ENCODE data around the gene IL17RB.

Gene IL17RB

DNA sequence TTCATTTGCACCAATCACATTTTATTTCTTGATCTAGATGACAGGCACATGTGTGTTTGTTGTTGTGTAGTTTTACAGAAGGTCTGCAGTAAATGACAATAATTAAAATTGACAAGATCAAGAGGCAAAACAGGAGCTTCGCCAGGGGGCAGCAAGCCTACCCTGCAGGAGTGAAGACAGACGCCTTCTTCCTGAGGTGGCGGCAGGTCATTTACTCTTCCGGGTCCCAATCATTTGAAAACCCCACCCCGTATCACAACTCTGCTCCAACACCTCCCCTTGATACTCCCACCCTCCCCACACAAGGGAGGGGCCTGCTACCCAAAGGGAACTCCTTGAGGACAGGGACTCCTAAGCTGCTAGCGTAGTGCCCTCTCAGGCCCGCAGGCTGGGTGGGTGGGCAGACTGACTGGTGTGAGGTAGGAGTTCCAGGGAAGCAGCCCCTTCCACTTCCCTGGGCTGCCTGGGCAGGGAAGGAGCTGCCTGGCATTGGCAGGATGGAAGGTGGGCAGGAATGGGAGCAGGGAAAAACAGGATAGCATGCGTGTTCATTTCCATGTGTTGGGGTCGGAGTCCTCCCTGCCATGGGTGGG lies 13.2 kb upstream of the IL17RB start:
- DNase-seq, result no peak

- DNase-seq, result no peak
Observed at GRCh38 chr3:53833700-53834099, 12.7 kb upstream of the IL17RB start.

DNA sequence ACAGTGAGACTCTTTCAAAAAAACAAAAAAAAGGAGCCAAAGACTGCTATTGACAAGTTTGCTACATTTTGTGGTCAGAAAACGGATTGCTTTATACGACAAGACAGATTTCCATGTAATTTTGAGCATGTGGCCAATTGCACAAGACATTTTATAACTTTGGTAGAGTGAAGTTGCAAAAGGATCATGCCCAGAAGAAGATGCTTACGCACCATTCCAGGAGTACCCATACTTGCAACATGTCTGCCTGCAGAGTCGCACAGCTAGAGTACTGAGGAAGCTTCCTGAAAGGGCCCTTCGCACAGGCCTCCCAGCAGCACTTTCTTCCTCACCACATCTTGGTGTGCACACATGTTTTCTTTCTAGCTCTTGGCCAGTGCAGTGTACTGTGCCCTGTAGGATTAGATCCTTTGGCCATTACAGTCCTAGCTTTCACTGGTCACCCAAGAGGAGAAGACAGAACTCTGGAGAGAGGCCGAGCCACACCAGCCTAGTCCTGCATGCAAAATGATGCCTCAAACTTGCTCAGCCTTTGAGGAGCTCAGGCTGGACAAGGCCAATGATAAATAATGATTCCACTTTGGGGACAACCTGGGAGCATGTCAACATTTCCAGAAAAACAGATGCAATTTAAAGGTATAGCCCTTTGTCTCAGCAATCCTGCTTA lies 11.8 kb upstream of the IL17RB start:
- no peak for DNase-seq

DNA sequence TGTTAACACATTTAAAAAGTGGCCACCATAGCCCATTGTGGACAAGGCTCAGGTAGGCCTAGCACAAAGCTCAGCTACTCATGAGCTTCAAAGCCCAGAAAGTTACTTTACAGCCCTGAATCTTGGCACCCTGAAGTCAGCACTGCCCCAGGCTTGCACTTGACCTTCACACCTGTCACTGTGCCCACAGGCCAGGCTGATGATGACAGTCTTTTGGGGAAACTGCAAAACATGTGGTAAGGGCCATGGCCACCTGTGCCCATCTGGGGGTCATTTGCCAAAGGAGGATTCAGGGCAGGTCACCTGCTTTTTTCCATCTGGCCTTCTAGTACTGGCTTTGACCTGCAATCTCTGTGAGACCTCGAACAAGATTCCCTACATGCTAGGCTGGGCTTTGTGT lies 11.1 kb upstream of the IL17RB start:
- no peak for DNase-seq

GRCh38 chr3:53836084-53836872 lies 10.1 kb upstream of the IL17RB start:
- no peak for DNase-seq

DNA sequence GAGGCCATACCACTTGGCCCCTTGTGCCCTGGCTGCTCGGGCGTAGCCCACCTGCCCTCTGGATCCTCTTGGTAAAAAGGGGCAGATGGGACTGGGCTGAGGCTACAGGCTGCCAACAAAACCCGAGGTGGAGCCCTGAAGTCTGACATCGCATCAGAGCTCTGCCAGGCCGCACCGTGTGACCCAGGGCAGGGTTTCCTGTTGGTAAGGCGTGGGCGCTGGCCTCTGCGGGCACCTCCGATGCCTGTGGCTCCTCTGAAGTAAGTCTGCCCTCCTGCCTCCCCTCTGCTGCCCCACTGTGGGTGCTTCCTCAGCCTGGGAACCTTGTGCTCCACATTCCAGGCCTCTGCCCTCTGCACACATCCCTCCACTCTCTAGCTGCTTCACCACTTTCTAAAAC lies 9.0 kb upstream of the IL17RB start:
- no peak for DNase-seq

GRCh38 chr3:53841296-53841695 lies 5.1 kb upstream of the IL17RB start:
- no peak for DNase-seq

DNA sequence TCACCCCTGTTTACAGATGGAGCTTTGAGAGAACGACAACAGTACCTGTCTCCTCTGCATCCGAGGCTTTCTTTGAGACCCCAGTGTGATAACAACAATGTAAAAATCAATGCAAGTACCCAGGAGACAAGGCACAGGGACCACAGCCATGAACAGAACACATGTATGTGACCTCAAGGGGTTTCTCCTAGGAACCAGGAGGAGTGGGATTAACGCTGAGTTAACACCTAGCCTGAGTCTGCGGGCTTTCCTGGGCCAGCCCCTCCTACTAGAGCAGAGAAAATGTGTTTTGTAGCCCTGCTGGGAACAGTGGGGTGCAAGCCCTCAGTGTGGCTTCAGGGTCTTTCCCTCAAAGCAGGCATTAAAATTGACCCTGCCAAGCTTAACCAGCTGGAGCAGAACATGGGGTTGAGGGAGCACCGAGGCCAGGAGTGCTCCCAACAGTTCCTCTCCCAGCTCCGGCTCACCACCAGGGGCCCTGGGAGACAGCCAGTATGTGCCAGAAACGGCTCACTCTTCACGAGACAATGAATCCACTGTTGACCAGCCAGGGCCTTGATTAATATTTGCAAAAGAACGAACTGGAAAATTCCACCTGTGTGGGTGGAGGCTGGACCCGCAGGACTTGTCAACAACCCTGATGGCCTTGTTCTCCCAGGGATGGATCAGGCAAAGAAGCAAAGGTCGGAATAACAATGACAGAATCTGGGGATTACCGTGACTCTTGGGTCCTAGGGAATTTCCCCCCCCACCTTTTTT lies 3.8 kb upstream of the IL17RB start:
- peak; percentile 65 for DNase-seq

GRCh38 chr3:53843195-53844177 lies 2.9 kb upstream of the IL17RB start:
- no peak for DNase-seq

GRCh38 chr3:53844262-53845102 lies 1.9 kb upstream of the IL17RB start:
- no peak for DNase-seq

DNA sequence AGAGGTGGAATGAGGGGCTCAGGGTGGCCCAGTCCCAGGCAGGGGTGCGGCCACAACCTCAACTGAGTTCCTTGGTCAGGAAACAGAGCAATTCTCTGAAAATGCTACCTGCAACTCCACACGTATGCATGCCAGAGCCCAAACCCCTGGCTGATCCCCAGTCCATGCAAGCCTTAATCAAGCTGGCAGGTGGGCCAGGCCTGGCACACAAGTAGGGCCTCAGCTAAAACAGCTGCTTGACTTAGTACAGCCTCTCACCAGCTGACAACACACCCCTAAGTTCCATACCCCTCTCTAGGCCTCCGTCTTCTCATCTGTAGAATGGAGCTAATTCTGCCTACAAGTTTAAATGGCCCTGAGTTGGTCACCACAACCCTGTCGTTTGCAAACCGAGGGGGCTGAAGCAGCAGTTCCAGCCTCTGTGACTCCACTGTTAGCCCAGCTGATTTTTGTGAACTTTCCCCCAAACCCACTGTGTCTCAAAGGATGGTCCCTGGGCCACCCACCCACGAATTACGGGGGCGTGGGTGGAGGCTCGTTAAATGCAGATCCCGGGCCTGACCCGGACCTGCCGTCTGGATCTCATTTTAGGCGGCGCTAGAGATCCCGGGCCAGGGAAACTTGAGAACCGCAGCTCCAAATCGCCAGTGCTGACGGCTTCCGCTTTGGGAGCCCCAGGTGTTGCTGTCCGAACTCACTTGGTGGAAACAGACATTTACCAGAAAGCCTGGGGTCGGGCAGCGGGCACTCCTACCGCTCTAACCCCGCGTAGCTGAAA lies 1.1 kb upstream of the IL17RB start:
- DNase-seq, result peak; percentile 79

DNA sequence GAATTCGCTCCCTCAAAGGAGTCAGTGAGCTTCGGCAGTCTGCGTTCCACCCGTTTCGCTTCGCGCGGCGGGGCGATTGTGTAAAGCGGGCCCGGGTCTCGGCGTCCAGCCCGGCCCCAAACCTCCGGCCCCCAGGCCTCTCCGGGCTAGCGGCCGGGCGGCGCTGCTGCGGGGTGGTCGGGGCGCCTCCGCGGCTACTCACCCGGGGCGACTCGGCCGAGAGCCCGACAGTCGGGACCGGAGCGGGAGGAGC lies 561 bp upstream of the IL17RB start:
- DNase-seq, result no peak

DNA sequence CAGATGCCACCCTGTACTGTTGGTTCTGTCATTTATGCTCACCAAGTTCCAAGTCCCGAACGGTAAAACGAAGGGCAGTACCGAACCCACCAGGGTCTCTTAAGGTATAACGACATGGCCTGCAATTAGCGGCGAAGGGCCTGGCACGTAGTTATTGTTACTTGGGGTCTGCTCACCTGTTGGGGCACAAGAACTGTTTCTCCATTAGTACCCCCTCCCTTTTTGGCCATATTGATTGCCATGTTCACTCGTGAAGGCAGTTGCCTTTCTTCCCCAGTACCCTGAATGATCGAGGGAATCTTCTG lies 435 bp downstream of the IL17RB start:
- DNase-seq, result no peak

GRCh38 chr3:53849916-53850315 lies 3.5 kb downstream of the IL17RB start:
- DNase-seq, result no peak

- peak; percentile 39 for DNase-seq
Observed at GRCh38 chr3:53850895-53851294, 4.5 kb downstream of the IL17RB start.

DNA sequence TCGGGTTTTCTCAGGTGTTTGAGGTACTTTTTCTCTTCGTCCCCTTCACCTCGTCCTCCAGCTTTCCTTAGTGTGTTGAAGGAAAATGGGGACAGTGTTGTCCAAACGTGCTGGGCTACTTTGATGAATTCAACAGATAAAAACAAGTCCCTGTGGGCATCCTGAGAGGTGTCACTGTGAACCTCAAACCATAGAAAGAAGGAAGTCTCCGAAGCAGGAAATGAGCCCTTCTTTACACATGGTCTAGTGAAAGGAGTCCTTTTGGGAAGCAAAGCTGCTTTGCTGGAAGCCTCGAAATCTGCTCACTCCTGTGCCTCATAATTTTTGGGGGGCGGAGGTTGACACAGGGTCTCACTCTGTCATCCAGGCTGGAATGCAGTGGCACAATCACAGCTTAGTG lies 10.6 kb downstream of the IL17RB start:
- DNase-seq, result no peak

DNA sequence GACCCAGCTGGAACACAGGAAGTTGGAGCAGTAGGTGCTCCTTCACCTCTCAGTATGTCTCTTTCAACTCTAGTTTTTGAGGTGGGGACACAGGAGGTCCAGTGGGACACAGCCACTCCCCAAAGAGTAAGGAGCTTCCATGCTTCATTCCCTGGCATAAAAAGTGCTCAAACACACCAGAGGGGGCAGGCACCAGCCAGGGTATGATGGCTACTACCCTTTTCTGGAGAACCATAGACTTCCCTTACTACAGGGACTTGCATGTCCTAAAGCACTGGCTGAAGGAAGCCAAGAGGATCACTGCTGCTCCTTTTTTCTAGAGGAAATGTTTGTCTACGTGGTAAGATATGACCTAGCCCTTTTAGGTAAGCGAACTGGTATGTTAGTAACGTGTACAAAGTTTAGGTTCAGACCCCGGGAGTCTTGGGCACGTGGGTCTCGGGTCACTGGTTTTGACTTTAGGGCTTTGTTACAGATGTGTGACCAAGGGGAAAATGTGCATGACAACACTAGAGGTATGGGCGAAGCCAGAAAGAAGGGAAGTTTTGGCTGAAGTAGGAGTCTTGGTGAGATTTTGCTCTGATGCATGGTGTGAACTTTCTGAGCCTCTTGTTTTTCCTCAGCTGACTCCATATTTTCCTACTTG lies 11.9 kb downstream of the IL17RB start:
- DNase-seq, result peak; percentile 16

GRCh38 chr3:53859178-53859577 lies 12.8 kb downstream of the IL17RB start:
- DNase-seq, result no peak

DNA sequence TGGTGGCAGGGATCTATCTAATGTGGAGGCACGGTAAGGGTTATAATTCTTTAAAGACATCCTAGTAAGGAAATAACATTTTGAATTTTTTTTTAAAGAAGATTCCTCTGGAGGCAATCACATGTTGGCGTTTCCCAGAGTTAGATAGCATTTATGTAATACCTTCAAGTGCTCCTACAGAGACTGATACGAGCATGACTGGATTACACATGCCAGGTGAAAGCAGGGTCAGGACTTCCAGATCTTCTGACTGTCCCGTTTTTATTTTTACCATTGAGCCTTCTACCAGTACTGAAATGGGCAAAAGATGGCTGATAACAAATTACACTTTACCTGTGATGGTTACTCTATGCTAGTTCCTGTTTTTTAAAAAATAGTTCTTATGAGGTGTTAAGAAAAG lies 13.8 kb downstream of the IL17RB start:
- DNase-seq, result no peak

- no peak for DNase-seq
Observed at GRCh38 chr3:53862241-53862640, 15.9 kb downstream of the IL17RB start.
